HepG2 (cell line): Measurements from ENCODE around the gene NGEF. TPM values are rescaled to one million over a fixed set of nuclear protein-coding genes. Genes with fewer than 3 reads are reported as not detected.

Experiments used
- ATAC-seq: fragments of 200-7000 bp; cut with Tn5 transposase; 3 replicates; pipeline ENCODE4 v1.9.1; 2020; ENCODE audit warnings: mild to moderate bottlenecking, moderate library complexity
- BruUV-seq: library from RNA; stranded (reverse); fragments of 400-500 nt; replicated peaks from 2 replicates; lab custom pipeline; 2021; lab: Mats Ljungman, UMichigan
- CTCF ChIA-PET: fragments of 300-600 bp; formaldehyde crosslinking; extraction: SDS; loops from one replicate; lab custom pipeline; 2021; ENCODE audit warnings: low total read pairs, inconsistent platforms, low intra/inter-chr PET ratio; lab: Yijun Ruan, JAX
- POLR2A ChIA-PET: fragments of 350-600 bp; sonication (Branson Sonifier 250); formaldehyde crosslinking; loops from one replicate; lab custom pipeline; 2020; ENCODE audit warnings: antibody characterized with exemption, inconsistent platforms; lab: Yijun Ruan, JAX
- DNase-seq: peaks from one replicate; pipeline ENCODE4 v3.0.0-alpha.2; 2015; ENCODE audit warnings: low spot score
- FAIRE-seq: peaks from 3 replicates; lab custom pipeline; 2011; peaks lifted over from hg19 to GRCh38; lab: Jason Lieb, UNC
- H2AFZ ChIP-seq: one replicate; pipeline ENCODE4 v1.6.1; 2011; ENCODE audit warnings: low read length, inconsistent platforms
- H3K27ac ChIP-seq: fragments of 300-600 bp; 3 replicates; pipeline ENCODE4 v1.8.0; 2011; ENCODE audit warnings: mixed run types, mild to moderate bottlenecking, mixed read lengths, low read length, inconsistent platforms; ENCODE audit not compliant: insufficient read depth; ENCODE audit errors: extremely low read length
- H3K27me3 ChIP-seq, 2 experiments: fragments of 200-600 bp in 1 of 2; 2 replicates in 1 of 2; 3 replicates in 1 of 2; pipeline versions ENCODE4 v1.6.0 to v1.8.0; 2011; ENCODE audit warnings: low read length in 2 of 2, mild to moderate bottlenecking in 2 of 2, moderate library complexity in 2 of 2, inconsistent platforms in 1 of 2; ENCODE audit not compliant: insufficient read depth in 2 of 2, control insufficient read depth in 1 of 2
- H3K36me3 ChIP-seq, 2 experiments: fragments of 200-600 bp in 1 of 2; replicated peaks in 1 of 2; 2 replicates in 1 of 2; 3 replicates in 1 of 2; pipeline versions ENCODE4 v1.5.1 to v1.8.0; 2011; ENCODE audit warnings: low read length in 2 of 2, inconsistent platforms in 1 of 2; ENCODE audit not compliant: insufficient read depth in 2 of 2, control insufficient read depth in 1 of 2
- H3K4me1 ChIP-seq: 2 replicates; pipeline ENCODE4 v1.5.1; 2012; ENCODE audit warnings: low read length, inconsistent platforms; ENCODE audit not compliant: insufficient read depth
- H3K4me2 ChIP-seq: 2 replicates; pipeline ENCODE4 v1.6.0; 2011; ENCODE audit warnings: low read depth, low read length, inconsistent platforms
- H3K4me3 ChIP-seq, 3 experiments: fragments of 200-600 bp in 1 of 3; sonication (generic), shearing (Covaris generic) in 1 of 3; replicated peaks in 1 of 3; 2 replicates each; pipeline ENCODE4 v1.5.1; 2011 to 2016; ENCODE audit warnings: low read length in 3 of 3, inconsistent platforms in 2 of 3, low read depth in 2 of 3, mild to moderate bottlenecking in 2 of 3, control low read depth in 1 of 3, mixed read lengths in 1 of 3; ENCODE audit not compliant: insufficient read depth in 1 of 3
- H3K79me2 ChIP-seq: one replicate; pipeline ENCODE4 v1.6.1; 2011; ENCODE audit warnings: low read length, inconsistent platforms; ENCODE audit not compliant: insufficient read depth
- H3K9ac ChIP-seq: 2 replicates; pipeline ENCODE4 v1.6.0; 2011; ENCODE audit warnings: mild to moderate bottlenecking, low read depth, low read length, inconsistent platforms; ENCODE audit not compliant: insufficient read depth
- H3K9me3 ChIP-seq: 2 replicates; pipeline ENCODE4 v1.5.1; 2012; ENCODE audit warnings: mild to moderate bottlenecking, low read length
- H4K20me1 ChIP-seq: 2 replicates; pipeline ENCODE4 v1.6.0; 2011; ENCODE audit warnings: inconsistent platforms, mild to moderate bottlenecking, low read length, moderate library complexity; ENCODE audit not compliant: insufficient read depth
- RNF2 ChIP-seq: fragments of 450-650 bp; conservative IDR thresholded peaks from 2 replicates; pipeline ENCODE4 v1.6.1; 2016; ENCODE audit warnings: low read depth
- WGBS: methylation state at CpG from one replicate; pipeline ENCODE4 v1.1.6; 2017; ENCODE audit warnings: low lambda C conversion rate; 5-methylcytosine and 5-hydroxymethylcytosine counted together
- in situ Hi-C: cut with HindIII; loops from 2 replicates; pipeline ENCODE4 v1.10.0; 2017; ENCODE audit warnings: low pct_unique_long_range_greater_than_20kb; ENCODE audit not compliant: extremely low pct_ligation_motif_present
- intact Hi-C: fragments of 100-400 bp; cut with micrococcal nuclease; formaldehyde crosslinking; loops from one replicate; pipeline ENCODE4 v1.10.0; 2022; ENCODE audit not compliant: unreplicated experiment
- polyA plus RNA-seq, 8 experiments: library from polyadenylated mRNA; depleted of rRNA in 3 of 8; stranded (reverse) in 7 of 8; unstranded in 1 of 8; fragments of >200 nt; fragmentation: Illumina TruSeq in 4 of 8; extraction: Trizol in 4 of 8; gene quantifications; 2 replicates each; pipeline versions ENCODE4 v1.2.1 to v1.2.3, GENCODE V29; 2011 to 2016; ENCODE audit warnings: low read depth in 4 of 8, missing spikeins in 1 of 8, mixed read lengths in 1 of 8; ENCODE audit not compliant: insufficient read depth in 1 of 8
- total RNA-seq, 5 experiments: library from RNA; depleted of rRNA; stranded (reverse); fragments of >200 nt; fragmentation: Illumina TruSeq; extraction: Trizol; gene quantifications; 2 replicates each; pipeline ENCODE4 v1.2.3, GENCODE V29; 2016; ENCODE audit warnings: low read depth in 1 of 5
- TF ChIP-seq, protein P1 (sequence below), 2 experiments: fragments of 450-650 bp in 1 of 2; sonication (generic) in 1 of 2; formaldehyde crosslinking in 1 of 2; IDR thresholded peaks; 2 replicates each; pipeline versions ENCODE4 v1.6.1 to v1.8.0; 2016 to 2022; ENCODE audit warnings: antibody characterized with exemption in 1 of 2, mild to moderate bottlenecking in 1 of 2, missing genetic modification reagents in 1 of 2

The NGEF gene
- total and polyA plus RNA-seq, 2 of the 13 experiments (the other 11 are each of a cell fraction or from before 2014, with no cell fraction given), result 14.4 to 36.9 TPM

- no peaks in the 10 kb centered on the region for H3K4me1 ChIP-seq
- no peaks in the 10 kb centered on the region for H3K79me2 ChIP-seq
- in situ Hi-C loops, result no loop called here
- H4K20me1 ChIP-seq, result no peaks in the 10 kb centered on the region
- H3K4me2 ChIP-seq, result no peak overlapping the region
- no peak overlapping the region for H3K27ac ChIP-seq
- intact Hi-C loops, result no loop called here
- FAIRE-seq (no peak), DNase-seq (no peak), ATAC-seq (no peak)
- no TSS peak for BruUV-seq
- ChIA-PET POLR2A (no interaction called here), CTCF (no interaction called here)
- no peak overlapping the region for H3K4me3 ChIP-seq
- TF ChIP-seq, protein P1, sequence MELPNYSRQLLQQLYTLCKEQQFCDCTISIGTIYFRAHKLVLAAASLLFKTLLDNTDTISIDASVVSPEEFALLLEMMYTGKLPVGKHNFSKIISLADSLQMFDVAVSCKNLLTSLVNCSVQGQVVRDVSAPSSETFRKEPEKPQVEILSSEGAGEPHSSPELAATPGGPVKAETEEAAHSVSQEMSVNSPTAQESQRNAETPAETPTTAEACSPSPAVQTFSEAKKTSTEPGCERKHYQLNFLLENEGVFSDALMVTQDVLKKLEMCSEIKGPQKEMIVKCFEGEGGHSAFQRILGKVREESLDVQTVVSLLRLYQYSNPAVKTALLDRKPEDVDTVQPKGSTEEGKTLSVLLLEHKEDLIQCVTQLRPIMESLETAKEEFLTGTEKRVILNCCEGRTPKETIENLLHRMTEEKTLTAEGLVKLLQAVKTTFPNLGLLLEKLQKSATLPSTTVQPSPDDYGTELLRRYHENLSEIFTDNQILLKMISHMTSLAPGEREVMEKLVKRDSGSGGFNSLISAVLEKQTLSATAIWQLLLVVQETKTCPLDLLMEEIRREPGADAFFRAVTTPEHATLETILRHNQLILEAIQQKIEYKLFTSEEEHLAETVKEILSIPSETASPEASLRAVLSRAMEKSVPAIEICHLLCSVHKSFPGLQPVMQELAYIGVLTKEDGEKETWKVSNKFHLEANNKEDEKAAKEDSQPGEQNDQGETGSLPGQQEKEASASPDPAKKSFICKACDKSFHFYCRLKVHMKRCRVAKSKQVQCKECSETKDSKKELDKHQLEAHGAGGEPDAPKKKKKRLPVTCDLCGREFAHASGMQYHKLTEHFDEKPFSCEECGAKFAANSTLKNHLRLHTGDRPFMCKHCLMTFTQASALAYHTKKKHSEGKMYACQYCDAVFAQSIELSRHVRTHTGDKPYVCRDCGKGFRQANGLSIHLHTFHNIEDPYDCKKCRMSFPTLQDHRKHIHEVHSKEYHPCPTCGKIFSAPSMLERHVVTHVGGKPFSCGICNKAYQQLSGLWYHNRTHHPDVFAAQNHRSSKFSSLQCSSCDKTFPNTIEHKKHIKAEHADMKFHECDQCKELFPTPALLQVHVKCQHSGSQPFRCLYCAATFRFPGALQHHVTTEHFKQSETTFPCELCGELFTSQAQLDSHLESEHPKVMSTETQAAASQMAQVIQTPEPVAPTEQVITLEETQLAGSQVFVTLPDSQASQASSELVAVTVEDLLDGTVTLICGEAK (IDR thresholded peaks at IDR 0.05), result no peak
- TF ChIP-seq, protein P1 (CRISPR knock-in tag; IDR thresholded peaks at IDR 0.05), result peak; percentile 56; the same call in 1 of the 2 replicates
- no peak for TF ChIP-seq RNF2
- peaks cover 21% of the 10 kb centered on the region for H3K9me3 ChIP-seq
- no peak overlapping the region for H2AFZ ChIP-seq
- H3K9ac ChIP-seq, result no peak overlapping the region
- H3K27me3 ChIP-seq, result no peaks in the 10 kb centered on the region
- 83% methylated on average over 2 of the region's 2 CpGs for WGBS
- H3K36me3 ChIP-seq, result peaks cover 0 to 2% of the 10 kb centered on the region in 2 experiments; a peak in 4 of 5 replicates
These were observed 99.2 kb downstream of the NGEF start for GRCh38 chr2:232913903-232914302.
